HG03520 (cell line): ENCODE measurements around the gene LELP1.
"Not testable (repeated sequence)": the region's sequence is repeated elsewhere in the genome, so short reads cannot be mapped to it uniquely, and the experiment has no call there.

Experiments used
- ATAC-seq: cut with Tn5 transposase; IDR thresholded peaks from one replicate; pipeline ENCODE4 v1.9.1; 2021; ENCODE audit warnings: mild to moderate bottlenecking, moderate library complexity; ENCODE audit not compliant: unreplicated experiment

Gene LELP1

DNA sequence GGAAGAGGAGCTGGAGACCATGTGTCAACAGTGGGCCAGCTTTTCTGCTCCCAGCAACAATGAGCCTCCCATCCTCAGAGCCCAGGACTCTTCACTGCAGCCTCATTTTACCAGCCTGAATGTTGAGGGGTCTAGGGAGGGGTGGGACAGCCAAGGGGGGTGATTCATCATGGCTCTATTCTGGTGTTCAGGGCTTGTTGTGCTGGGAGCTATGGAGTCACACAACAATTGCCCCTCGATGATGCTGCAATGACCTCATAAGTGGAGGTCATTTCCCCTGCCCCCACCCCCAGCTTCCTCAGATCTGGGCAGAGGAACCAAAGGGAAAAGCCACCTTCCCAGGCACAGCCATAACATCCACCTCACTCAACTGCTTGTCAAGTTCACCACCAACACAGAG, at the start of gene LELP1:
LELP1 (plus strand) TSS at position 301 of the 400 bp plus-strand sequence. CDS start 1,278 bp downstream, outside the sequence.
- no peak for ATAC-seq

DNA sequence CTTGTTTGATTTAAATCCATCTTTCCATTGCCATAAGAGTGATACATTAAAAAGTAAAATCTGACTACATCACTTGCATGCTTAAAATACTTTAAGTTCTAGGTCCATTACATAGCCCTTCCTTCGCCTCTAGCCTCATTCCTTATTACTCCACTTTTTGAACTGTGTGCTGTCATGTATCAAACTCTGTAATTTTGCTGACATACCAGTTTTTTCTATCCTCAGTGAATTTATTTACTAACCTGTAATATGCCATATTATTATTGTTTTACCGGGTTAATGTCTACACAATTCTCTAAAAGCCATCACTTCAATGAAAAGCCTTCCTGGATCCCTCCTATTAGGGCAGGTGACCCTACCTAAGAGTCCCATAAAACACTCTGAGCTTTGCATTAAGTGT, 47.7 kb upstream of the LELP1 start:
- no peak for ATAC-seq

DNA sequence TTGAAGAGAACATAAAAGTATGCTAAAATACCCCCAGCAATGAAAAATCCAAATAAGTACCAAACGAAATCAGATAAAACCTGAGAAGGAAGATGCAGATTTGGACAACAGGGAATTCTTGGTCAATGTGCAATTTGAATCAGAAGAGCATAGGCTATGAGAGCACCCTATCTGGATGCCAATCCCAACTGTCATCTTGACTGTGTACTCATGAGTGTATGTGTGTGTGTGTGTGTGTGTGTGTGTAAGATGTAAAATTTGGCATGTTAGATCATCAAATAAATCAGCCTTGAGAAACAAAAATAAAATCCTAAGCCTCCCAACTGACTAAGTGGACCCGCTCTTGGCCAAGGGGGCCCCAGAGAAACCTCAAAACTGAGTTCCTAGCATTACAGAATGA, 34.5 kb upstream of the LELP1 start:
- no peak for ATAC-seq

DNA sequence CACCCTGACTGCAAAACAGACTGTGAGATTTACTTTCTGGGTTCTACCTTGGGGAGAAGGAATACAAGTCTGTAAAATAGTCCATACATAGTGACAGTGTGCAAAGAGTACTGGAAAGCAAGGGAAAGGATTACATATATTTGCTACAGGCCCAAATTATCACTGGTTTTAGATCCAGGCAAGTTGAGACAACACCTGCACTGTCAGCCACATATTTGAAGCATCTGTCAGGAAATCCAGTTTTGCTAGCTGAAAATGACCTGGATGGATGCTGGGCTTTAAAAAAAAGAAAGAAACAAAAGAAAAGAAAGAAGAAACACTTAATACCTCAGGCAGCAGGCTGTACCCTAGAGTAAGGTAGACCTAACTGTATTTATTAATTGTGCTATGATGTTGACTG, 28.6 kb upstream of the LELP1 start:
- ATAC-seq: no peak

DNA sequence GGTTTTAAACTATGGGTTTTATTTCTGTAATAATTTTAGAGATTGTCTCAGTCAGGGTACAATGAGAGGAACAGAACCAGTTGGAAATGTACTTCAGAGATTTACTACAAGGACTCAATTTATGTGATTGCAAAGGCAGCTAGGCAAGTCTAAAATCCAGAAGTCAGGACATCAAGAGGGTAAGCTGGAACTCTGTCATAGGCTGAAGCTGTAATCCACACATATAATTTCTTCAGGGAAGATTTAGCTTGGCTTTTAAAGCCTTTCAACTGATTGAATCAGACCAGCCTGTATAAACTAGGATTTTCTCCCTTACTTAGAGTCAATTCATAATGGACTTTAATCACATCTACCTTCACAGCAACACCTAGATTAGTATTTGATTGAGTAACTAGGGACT, 24.3 kb upstream of the LELP1 start:
- no peak for ATAC-seq

DNA sequence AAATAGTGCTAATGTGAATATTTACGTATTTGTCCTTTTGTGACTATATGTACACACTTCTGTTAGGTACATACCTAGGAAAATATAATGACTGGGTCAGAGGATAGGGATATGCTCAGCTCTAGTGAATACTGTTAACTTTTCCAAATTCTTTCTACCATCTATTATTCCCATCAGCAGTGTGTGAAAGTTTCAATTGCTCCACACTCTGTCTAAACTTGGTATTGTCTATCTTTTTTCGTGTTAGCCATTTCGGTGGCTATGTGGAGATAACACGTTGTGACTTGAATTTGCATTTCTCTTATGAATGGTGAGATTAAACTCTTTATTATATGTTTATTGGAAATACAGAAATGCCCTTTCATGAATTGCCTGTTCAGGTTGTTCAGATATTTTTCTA, 22.7 kb upstream of the LELP1 start:
- ATAC-seq: no peak

DNA sequence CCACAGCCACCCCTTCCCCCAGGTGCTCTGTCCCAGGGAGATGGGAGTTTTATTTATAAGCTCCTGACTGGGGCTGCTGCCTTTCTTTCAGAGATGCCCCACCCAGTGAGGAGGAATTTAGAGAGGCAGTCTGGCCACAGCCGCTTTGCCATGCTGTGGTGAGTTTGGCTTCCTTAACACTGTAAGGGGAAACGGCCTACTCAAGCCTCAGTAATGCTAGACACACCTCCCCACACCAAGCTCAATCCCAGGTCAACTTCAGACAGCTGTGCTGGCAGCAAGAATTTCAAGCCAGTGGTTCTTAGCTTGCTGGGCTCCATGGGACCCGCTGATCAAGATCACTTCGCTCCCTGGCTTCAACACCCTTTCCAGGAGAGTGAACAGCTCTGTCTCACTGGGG, 14.9 kb upstream of the LELP1 start:
- not testable (repeated sequence) for ATAC-seq

DNA sequence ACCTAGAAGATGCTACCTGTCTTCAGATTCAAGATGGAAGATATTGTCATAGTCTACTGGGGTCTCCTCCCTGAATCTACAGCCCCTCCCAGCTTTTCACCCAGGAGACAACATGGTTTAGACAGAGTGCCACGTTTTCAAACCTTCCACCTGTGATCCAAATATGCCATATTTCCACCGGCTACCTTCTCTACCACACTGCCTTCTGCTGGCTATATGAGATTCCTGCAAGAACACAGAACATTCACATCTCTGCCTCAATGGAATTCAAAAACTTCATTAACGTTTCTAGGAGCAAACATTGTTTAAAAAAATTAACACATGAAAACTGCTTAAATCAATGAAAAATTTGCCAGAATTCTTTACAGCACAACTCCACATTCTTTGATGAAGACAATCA, 12.9 kb upstream of the LELP1 start:
- no peak for ATAC-seq

DNA sequence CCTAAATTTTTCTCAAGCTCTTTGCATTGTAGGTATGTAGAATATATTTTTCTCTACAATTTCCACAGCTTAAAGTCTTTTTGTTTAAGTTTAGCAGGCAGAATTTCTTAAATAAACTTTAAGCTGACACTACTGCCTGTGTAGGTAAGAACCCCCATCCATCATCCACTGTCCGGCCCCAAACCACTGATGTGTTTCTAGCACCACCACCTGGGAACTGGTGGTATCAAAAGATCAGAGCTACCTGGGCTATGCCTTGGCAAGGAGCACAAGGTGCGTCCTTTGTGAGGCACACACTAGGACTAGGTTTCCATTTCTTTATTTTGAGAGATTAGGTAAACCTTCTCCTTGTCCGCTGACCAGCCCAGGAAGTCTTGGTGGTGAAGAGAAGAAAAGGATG, 10.5 kb upstream of the LELP1 start:
- ATAC-seq: no peak

DNA sequence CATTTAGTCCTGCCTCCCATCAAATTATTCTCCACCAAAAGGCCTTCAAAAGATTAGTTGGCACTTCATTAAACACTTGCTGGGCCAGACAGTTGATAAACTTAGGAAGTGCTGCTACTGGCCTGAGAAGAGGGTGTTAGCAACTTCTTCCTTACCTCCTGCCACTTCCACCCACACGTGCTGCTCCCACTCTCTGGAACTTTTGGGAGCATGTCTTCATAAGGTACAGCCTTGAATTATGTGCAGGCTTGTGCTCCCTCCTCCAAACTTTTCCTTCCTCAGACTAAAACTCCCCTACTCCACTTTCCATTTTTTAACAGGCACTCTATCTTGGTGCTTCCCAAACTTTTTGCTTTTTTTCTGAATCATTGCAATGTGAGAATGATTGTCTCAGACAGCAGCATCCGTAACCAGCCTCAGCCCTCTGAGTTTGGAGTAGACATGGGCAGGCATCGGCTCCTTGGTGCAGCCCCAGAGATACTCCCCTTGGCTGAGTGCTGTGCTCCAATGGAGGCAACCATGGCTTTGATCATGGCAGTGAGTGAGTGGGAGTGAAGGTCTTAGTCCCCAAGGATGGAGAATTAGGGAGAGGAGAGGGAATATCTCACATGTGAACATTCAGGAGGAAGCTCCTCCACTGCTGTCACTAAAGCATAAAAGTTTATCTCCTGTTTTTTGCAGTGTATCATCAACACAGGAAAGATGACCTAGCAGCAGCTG, 8.7 kb upstream of the LELP1 start:
- no peak for ATAC-seq

DNA sequence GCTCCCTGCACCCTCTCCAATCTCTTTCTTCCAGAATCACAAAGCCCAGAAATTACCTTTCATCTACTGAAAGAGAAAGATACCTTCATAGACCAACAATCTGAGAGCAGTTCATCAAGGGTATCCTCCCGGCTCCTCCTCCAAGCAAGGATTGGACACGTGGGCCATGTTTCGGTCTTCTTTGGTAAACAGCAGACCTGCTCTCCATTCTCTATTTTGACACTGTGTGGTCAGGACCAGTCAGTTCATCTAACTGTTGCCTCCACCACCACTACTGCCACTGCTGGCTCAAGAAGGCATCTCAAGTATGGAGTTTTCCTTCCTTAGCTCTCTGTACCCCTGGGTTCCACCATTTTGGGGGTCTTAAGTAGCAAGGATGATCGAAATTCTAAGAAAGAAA, 8.0 kb upstream of the LELP1 start:
- ATAC-seq: no peak

DNA sequence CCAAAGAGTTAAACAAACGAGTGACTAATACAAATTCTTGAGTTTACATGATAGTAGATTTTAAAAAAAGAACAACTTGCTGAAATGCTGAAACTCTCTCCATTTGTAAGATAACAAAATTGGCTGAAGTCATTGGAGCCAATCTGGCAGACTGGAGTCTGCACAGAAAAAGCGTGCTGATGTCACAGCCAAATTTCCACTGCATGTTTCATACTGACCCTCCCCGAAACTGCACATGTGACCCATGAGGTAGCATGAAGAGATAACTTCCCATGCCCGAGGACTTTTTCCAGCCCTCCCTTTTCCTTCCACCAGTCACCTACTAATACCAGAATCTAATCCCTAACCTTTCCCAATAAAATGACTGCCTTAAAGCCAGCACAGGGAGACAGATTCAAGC, 1.2 kb upstream of the LELP1 start:
- no peak for ATAC-seq

DNA sequence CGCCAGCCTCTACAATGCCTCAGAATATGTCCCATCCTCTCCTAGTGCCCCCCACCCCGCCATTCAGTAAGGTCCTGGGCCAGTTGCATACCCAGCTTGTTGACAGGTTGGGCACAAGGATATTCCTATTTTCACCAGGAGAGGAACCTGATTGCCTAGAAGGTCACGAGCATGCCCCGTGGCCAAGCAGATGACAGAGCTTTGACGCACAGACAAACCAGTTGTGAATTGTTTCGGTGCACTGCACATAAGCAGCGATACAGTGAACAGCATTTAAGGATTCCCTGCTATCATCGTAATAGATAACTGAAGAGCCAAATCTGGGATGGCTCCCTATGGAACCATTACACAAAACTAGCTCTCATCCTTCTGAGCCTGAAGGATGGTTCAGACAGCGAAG, 3.4 kb downstream of the LELP1 start:
- no peak for ATAC-seq

DNA sequence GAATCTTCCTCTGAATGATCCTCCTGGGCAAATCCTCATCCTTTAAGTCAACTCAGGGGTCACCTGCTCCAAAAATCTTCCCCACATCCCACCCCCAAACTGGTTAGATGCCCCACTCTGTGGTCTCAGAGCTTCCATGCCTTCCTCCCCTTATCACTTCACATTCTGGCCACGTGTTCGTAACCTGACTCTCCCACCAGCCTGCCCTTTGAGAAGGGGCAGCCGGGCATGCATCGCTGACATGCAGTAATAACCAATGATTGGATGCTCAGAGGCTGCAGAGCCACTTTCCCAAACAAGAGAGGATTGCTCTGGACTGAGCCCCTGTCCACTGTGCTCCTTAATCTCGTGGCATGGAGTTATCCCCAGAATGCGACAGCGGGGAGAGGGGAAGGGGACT, 7.0 kb downstream of the LELP1 start:
- no peak for ATAC-seq

DNA sequence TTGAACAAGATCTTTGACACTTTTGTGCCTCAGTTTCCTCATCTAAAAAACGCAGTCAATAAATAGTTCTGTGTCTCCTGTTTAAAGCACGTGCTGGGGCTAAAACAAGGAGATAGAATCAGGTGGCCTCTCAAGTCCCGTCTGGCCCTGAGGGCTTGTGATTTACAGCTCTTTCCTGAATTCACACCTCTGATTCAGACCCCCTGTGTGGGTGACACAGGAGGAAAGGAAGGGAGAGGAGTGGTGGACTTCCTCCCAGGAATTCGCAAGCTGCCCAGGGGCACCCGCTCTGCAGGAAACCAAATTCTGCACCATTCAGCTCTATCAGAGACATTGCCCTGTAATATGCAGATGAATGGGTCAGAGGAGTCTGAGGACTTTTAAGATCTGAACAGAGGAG, 9.0 kb downstream of the LELP1 start:
- no peak for ATAC-seq

DNA sequence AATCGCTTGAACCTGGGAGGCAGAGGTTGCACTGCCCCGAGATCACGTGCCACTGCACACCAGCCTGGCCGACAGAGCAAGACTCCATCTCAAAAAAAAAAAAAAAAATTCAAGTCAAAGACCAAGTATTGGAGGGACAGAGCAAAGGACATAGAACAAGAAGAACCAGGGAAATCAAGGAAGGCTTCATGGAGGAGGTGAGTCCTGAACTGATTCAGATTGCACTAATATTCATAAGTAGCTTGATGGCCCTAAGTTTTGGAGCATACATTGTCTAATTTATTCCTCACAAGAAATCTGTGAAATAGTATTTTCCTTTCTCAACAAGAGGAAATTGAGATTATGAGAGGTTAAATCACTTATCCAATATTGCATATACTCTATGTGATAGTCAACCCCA, 10.3 kb downstream of the LELP1 start:
- no peak for ATAC-seq

DNA sequence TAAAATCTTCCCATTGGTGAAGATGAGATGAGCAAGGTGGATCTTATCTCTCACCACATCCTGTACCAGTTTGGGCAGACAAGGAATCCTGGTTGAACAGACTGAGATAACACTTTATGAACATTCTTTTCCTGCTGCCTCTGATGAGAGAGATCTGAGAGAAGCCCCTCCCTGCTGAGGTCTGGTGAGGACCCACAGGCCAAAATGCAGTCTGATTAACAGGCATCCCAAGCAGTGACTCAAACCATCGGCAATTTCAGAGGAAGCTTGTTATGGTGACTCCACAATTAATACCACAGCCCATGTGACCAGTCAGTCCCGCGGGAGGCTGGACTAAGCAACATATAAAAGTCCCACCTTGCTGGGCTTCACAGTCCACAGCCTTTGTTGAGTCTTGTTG, 14.0 kb downstream of the LELP1 start, which contains the start of gene PRR9:
PRR9 (plus strand) TSS at position 373 of the 400 bp plus-strand sequence. CDS start 561 bp downstream, outside the sequence.
- no peak for ATAC-seq

DNA sequence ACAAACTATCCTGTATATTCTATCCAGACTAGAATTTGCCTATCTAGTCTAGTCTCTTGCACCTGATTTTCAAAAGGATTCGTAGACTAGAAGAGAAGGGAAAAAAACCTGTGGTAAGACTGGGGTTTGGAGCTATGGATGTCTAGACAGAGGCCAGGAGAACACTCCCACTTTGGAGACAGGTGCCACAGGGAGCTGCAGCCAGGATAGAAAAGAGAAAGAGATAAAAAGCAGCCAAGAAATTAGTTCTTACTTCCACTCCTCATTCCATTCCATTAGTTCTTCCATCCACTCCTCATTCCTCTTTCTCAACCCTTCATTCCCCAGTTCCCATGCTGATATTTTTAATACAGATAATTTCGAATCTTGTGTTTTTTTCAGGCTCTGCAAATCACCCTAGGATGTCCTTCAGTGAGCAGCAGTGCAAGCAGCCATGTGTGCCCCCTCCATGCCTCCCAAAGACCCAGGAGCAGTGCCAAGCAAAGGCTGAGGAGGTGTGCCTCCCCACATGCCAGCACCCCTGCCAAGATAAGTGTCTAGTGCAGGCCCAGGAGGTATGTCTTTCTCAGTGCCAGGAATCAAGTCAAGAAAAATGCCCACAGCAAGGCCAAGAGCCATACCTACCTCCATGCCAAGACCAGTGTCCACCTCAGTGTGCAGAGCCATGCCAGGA, 14.7 kb downstream of the LELP1 start:
- no peak for ATAC-seq

DNA sequence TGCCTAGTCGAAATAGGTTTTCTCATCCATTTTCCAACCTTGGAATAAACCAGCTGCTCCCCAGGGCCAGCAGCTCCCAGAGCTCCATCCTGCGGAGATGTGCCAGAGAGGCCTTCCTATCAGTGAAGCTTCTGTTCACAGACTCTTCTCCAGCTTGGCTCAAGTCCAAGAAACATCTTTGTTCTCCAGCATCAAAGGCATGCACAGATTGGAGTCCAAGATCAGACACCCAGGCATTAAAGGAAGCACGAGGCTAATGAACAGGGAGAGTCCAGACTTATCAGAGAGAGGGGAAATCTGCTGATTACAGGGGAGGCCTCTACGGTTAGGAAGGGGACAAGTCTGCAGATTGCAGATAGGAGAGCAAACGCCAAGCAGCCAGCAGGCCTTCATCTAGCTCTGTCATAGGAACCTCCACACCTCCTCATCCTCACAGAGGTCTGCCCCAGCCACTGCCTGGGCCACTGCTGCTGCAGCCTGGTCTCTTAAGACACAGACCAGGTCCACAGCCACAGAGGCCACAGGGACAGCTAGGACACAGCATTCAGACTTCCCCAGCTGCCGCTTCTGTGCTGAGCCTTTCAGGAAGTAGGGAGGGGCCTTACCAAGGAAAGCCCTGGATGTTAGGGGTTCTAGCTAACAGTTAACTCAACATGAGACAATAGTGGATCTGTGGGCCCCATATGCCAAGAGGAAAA, 17.5 kb downstream of the LELP1 start:
- ATAC-seq: no peak

DNA sequence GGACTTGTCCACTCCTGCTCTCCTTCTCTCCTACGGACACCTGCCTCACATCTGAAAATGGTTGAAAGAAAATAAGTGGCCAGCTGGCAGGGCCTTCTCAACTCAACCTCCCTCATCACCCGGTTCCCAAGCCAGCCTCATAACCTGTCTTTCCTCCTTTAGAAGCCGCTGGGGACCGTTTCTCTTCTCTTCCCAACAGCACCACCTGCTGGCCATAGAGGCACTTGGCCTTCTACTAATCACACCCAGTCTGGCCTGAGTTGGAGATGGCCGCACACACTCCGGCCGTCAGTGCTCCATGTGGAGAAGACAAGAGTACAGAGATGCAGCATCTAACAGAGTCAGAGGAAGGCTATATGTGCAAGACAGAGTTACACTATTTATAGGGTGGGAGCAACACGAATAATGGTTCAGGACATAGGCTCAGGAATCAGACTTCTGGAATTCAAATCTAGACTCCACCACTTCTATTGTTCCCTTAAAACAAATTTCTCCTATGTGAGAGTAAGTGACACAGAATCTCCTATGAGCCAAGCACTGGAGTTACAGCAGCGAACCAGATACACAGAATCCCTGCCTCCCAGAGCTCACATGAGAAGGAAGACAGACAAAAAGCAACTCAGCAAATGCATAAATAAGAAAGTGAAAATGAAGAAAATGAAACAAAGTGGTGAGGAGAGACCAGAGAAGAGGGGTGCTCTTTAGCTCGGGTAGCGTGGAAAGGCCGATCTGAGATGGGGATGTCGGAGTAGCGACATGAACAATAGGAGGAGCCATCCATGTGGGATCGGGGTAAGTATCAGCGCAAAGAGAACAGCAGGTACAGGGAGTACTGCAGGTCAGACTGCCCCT, 20.0 kb downstream of the LELP1 start:
- ATAC-seq: not testable (repeated sequence)

DNA sequence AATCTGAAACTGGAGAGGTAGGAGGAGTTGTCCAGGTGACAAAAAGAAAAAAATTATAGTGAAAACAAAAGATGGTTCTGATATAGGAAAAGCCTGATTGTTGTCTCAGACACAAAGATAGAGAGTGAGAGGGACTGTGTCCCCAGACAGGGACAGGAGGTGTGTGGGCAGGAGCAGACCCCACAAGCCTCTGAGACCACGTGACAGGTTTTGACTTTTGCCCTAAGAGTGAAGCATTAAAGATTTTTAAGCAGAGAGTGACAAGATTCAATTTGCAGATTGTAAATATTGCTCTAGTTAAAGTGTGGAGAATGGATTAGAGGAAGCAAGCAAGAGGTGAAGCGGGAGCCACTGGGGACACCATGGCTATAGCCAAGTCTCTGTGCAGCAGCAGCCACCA, 24.6 kb downstream of the LELP1 start:
- ATAC-seq: no peak
